ENCODE data around the gene PLPPR1.

DNA sequence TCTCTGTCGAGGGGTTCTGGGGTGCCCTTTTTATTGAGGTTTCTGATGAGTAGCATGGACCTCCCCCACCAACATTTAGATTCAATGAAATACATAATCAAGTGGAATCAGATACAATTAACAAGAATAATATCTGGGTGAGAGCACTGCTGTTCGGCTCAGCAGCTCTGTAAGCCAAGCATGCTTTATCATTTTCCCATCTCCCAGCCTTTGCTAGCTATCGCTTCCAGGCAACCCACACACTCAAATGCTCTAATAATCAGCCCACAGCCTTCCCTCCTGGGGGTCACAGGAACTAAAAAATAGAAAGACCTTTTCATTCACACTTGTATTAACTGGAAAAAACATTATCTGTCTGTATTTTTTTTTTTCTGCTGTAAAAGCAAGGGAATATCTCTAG is 8.9 kb downstream of the PLPPR1 start:
- TF ChIP-seq GATA3 (IDR thresholded peaks at IDR 0.05; ENCODE audit: low read depth, low read length) (no peak), GATA2 (IDR thresholded peaks at IDR 0.05; ENCODE audit: low read depth, low read length) (peak; percentile 69)
